SKM-1 treated with dmso at 0.1 percent for 144 hours (cell line): Measurements from ENCODE around the gene FMNL3.

ENCODE experiments used
- DNase-seq: peaks from one replicate; lab custom pipeline; 2025; ENCODE audit not compliant: unreplicated experiment; lab: John Stamatoyannopoulos, UW

The FMNL3 gene

DNA sequence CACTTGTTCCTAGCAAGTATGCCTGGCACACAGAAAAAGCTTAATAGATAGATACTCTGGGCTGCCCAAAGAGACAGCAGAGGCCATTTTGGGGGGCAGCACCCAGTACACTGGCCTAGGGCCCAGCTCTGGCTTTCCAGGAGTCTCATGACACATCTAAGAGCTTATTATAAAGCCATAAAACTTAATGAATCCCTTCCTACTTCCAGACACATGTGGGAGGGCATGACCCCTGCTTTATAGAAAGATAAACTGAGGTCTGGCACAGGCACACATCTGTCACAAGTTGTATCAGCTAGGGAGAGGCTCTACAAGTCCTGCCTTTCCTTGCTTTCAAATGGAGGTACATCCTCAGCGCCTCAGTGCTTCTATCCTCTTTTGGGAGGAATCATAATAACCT is 27.1 kb downstream of the FMNL3 start:
- DNase-seq = no peak

DNA sequence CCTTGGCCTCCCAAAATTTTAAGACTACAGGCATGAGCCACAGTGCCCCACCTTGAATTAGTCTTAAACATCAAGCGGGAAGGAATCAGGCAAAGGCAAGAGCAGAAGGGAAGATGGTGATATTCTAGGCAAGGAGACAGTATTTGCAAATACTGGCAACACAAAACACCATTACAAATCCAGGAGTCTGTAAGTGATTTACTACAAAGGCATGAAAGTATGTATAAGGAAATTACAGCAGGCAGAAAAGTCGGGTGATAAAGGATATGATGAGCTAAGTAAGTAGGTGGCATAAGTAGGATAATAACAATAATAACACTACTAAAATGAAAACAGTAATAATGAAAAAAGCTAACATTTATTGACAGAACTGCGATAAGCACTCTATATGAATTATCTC is 28.5 kb downstream of the FMNL3 start:
- no peak for DNase-seq

DNA sequence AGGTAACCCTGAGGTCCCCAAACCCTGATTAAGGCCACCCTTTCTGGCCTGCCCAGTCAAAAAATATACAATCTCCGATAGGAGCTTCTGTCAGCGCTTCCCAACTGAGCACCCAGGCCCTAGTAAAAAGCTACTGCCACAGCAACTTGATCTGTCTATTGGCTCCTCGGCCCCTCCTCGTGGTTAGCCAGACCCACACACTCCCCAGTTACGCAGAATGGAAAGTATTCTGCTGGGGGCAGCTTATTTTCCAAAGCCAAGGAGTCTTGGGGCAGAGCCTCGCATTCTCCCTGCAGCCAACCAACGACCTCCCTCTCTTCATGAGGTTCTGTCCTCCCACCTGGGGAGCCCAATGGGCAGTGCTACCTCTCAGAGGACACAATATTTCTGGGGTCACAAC is 32.1 kb downstream of the FMNL3 start:
- no peak for DNase-seq

DNA sequence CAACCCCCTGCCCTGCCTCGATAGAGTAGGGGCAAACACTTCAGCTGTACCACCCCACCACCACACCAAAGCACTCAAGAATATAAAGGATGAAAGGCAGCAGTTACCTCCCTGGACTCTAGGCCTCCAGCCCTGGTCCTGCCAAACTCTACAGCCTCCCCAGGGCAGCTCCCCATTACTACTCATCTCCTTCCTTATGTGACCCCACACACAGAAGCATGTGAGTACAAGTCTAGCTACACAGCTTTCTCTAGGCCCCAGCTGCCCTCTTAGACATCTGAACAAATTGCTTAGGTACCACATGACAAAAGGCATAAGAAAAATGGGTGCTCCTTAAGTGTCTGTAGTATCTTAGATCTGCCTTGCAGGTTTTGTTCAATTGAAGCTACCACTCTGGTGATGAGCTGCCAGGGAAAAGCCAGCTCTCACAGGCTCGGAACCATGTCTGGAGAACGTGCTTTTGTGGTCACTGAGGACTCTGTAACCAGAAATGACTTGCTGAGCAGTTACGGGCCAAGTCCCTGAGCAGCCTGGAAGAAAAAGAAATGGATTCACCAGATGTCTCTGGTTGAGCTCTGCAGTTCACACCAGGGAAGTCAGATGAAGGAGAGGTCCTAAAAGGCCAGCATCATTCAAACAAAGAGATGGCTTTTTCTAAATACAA is 32.8 kb downstream of the FMNL3 start:
- no peak for DNase-seq

DNA sequence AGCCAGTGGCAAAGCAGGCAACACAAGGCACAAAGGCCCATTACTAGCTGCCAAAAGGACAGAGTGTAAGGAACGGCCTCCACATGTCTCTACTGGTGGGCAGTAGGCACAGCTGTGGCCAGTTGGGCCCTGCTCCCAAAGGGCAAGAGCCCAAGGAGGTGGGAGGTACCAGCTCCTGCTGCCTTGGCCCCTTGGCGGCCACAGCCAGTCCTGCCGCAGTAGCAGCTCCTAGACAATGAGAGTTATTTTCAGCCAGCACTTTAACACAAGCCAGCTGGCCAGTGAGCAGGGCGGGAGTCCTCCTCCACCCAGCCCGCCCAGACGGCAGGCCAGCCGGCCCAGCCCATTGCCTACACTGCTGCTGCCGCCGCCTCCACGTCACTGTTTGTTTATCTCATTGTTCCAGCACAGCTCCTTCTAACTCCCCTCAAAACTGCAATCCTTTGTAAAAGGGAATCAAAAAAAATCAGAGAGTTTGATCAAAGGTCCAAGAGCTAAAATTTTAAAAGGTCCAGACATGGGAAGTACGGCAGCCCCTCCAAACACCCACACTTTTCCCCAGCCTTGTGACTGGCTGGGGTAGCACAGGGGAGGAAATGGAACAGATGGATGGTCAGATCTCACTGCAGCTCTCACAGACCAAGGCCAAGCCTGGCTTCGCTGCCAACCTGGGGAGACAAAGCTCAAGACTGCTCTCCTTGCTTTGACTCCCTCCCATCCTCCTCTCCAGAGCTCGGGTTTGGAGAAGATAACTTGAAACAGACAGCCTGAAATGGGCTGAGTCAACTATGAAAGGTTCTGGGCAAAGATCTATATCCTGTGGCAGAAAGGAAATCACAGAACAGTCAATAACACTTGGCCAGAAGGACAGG is 33.5 kb downstream of the FMNL3 start:
- no peak for DNase-seq

DNA sequence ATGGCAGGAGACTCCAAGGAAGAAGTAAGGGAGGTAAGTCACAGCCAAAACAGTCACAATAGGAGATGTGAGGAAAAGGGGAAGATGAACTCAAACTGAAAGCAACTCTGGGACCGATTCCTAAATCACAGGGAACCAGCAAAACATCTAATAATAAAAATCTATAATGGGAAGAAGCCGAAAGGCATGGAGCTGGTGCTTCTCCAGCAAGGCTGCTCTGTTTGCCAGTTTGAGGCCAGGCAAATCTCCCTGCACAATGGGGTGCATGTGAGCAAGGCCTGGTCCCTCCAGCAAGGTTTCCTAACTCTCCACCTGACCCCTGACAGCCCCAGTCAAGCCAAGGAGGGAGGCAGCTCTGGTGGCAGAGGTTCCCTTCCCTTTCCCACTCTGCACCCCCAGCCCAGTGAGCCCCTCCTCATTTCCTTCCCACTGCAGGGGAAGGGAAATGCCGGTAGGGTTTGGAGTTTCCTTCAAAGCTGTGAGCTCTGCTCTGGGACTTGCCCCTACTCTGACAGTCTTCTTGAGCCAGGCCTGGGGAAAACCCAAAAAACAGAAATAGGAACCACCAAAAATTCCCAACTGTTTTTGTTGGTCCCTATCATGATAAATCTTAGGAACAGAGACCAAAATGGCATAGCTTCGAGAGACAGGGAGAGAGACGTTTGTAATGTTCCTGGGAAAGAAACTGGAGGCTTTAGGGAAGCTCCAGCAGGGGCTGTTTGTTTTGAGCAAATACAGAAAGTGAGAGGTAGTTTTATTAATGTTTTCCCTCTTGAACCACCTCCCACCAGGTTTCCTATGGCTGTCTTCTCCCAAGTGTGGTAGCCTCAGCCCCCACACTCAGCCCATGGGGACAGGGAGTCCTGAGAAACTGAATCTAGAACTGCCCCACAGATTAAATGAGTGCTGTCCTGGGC is 34.6 kb downstream of the FMNL3 start:
- DNase-seq = no peak

DNA sequence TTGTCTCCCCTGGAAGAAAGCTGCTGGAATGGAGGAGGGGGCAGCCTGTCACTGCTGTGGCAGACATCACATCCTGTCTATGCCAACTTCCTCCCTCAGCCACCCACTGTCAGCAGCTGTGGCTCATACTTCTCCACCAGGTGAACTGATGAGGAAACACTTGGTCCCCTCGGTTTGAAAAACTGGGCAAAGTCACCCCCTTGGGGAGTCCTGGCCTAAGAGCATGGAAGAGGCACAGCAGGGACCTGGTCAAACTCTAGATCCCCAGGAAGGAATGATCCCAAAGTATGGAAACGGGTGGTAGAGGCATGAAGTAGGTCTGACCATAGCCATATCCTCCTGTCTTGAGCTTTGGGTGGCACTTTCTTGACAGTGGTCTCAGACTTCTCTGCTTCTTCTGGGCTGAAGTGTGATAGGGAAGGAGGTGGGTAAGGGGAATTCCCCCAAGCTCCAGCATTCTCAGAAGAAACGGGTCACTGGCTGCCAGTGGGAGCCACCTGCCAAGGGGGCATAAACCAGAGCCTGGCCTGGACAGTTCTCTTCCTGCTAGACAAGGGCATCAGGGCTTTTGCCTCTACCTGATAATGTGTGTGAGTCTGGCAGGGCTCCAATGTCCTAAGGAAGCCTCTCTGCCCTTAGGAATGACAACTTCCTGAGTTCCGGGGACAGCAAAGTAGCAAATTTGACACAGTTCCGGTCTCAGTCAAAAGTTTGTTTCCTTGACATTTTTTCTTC is 36.0 kb downstream of the FMNL3 start:
- no peak for DNase-seq

DNA sequence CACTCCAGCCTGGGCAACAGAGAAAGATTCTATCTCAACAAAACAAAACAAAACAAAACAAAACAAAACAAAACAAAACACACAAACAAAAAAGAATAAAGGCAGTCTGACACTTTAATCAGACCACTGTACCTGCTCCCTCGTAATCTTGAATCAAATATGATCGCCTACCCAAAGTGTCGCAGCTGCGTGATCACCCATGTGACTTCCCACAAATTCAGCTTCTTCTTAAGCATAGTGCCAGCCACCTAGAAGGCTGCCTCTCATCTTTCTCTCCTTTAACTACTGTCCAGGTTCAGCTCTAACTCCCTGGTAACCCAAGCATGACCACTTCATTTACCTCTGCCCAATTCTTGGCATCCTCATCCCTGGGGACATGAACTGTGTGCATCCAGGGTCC is 37.4 kb downstream of the FMNL3 start:
- DNase-seq = no peak

DNA sequence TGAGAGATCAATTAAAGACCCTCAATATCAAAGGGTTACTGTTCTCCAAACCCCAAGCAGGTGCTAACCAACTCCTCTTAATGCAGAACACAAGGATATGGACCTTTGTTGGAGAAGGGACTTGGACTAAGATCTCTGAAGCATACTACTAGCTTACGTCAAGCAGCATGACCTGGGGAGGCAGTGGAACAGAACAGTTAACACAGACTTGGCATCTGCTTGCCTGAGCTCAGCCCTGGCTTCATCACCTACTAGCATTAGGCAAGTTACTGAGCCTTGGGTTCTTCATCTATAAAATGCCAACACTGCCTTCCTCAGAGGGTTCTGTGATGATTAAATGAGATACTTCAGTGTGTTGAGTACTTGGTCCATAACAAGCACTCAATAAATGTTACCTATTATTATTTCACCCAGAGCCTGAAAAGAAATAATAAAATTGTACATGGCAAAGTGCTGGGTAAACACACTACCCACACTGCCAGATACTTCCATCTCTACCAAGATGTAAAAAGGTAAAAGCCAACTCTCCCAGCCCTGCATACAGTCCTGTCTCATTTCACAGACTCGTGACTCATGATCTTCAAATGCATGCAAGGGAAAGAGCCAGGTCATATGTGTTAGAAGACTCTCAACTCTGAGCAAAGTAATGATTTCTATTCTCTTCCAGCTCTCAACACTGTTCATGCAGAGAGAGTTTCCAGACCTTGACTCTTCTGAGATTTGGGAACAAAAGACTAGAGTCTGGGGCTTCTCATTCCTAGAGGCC is 39.7 kb downstream of the FMNL3 start:
- no peak for DNase-seq

DNA sequence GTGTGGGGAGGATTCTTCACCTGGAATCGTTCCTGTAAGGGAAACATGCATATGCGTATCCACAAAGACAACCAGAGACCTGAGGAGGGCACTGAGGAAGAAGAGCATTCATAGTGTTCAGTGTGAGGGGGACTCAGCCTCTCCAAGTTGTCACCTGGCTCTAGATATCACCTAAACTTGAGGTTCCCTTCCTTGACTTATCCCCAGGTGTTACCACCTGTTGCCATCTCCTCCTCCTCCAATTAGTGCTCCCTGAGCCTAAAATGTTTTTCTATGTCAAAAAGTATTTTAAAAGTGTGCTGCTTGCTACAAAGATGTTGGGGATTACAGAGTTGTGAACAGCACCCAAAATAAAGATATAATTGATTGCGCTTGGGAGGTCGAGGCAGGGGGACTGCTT is 41.0 kb downstream of the FMNL3 start:
- no peak for DNase-seq

DNA sequence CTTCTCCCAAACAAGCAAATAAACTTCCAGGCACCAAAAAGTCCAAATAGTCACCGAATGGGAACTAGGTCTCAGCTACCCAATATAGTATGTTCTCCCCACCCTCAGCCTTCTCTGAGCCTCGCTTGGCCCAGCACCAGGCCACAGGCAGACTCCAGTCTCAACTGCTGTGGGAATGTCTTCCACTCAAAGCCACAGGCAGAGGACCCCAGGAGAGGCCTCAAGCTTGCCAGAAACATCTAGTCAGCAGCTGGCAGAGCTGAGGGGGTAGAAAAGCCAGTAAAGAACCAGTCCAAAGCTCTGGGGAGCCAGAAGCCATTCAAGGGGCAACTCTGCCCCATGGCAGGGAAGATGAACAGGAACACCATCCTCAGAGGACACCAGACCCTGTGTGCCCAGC is 41.8 kb downstream of the FMNL3 start:
- no peak for DNase-seq

DNA sequence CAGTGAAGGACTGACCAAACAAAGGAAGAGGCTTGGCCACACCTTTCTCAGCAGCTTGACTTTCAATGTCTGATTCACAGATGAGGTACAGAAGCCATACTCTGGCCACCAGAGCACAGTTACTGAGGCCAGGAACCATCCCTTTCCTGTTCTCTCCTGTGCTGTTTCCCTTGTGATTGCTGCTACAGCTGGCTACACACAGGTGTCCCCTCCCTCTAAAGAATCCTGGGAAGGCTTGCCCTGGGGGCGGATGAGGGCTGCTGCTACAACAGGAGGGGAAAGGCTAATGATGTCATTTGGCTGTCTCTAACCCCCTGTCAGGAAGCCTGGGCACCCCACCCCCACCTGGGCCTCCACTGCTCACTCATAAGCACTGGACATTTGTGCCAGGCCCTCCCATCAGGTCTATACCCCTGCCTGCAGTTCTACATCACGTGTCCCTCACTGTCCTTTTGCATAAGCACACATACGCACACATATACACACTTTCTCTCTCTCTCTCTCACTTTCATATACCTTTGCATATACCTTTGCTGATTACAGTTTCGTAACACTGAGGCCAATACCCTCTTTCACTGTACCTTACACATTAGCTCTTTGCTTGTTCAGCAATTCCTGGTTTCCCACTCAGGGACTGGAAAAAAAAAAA is 42.5 kb downstream of the FMNL3 start:
- no peak for DNase-seq

DNA sequence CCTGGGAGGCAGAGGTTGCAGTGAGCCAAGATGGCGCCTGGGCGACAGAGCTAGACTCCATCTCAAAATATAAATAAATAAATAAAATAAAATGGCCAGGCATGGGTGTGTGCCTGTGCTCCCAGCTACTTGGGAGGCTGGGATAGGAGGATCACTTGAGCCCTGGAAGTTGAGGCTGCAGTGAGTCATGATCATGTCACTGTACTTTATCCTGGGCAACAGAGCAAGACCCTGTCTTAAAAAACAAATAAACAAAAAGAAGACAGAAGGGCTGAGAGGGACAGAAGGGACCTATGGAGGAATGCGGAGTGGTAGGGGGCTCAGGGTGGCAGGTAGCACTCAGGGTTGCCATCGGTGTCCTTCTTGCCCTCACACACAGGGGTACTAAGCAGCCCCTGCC is 43.0 kb downstream of the FMNL3 start:
- no peak for DNase-seq

DNA sequence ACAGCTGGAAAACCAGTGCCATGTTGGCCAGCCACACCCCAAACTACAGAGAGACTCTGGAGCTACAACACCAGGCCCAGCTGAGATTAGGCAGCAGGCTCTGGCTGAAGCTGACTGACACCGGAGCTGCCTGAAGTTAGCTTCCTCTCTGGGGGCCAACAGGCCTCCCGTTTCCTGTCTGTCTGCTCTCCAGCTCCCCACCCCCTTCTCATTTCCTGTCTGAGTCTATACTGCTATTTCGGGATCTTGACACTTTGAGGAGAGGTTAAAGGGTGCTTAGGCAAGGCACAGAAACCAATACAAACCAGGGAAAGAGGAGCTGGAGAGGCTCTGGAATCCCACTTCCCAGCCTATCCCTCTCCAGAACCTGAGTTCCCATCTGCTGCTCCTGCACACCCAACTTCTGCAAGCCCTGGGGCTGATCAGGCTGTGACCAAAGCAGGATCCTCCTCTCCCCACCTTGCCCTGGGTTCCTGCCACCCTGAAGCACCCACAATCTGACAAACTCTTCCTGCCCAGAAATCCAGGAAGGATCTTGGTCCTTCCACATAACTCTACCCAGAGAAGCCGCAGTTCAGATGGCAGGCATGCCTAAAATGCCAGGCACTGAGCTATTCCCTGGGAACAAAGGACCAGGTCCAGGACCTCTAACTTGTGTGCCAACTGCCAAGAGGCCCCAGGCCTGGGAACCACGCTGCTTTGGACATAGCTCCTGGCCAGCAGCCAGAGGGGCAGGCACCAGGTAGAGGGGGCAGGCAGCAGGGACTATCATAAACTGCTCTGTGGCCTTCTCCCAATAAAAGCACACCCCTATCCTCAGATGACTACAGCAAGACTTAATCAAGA is 44.0 kb downstream of the FMNL3 start:
- DNase-seq = peak; percentile 89

DNA sequence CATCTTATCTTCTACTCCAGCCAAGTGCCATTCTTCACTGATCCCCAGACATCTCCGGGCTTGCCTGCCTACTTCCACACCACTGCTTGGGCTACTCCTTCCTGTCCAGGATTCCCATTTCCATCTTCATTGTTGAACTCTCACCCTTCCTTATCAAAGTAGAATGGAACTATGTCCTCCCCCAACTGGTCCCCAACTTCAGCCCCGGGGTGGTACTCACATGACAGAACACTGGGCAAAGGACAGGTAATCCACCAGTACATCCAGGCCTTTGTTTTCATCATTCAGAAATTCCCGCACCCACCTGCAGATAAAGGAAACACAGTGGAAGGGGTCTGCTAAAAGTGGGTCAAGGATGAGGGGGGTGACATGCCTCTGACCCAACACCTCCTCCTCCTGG is 45.5 kb downstream of the FMNL3 start:
- no peak for DNase-seq

DNA sequence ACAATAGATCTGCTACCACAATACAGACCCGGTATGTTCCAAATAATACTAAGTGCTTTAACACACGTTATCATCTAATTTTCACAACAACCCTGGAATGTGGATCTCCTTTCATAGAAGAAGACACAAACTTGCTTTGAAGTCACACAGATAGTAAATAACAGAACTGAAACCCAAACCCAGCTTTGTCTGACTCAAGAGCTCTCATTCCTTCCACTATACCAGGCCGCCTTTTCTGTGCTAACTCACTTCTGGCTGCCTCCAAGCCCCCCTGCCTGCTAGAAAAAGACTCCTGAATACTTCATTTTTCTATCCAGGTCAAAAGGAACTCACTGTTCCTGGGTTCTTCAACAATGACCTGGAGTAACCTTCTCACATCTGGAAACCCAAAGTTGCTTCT is 46.0 kb downstream of the FMNL3 start:
- DNase-seq = no peak

DNA sequence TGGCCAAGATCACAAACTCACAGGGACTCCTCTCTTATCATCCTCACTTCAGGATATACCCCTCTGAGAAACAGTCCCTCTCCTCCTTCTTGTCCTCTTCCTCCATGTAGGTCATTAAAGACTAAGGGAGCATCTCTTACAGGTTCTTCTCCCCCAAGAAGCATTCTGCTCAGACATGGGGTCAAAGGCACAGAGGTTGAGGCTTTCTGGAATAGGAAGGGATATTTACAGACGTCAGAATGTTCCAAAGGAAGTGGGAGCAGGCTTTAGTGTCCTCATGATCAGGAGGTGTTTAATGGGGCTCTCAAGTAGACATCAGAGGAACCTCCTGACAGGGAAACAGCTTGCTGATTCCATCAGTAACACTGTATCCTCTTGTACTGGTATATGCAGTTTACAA is 47.5 kb downstream of the FMNL3 start:
- no peak for DNase-seq

DNA sequence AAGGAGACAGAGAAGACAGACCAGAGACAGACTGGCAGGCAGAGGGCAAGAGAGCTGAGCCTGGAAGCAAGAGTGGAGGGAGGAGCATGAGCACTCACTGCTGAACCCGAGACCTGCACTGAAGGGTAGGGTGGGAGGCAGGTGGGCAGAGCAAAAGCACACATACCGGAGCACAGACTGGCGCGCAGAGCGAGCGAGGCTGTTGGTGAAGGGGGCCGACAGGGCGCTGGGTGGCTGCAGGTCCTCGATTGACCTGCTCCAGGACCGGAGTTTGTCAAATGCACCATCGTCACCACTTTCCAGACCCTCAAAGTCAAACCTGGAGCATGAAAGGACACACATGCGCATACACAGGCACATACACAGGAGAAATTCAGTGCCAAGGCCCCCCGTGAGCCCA is 48.9 kb downstream of the FMNL3 start:
- DNase-seq = no peak
